Lower leg skin (tissue), 3 donors: Measurements from ENCODE around the gene DCAF12.

ENCODE experiments used
- CTCF ChIP-seq, 3 donors: fragments of 450-650 bp; IDR thresholded peaks; one replicate each; pipeline ENCODE4 v1.5.1; 2016; ENCODE audit warnings: antibody characterized with exemption in 3 of 3, mild to moderate bottlenecking in 3 of 3, moderate library complexity in 2 of 3
- POLR2A ChIP-seq, 2 donors: fragments of 450-650 bp; IDR thresholded peaks; one replicate each; pipeline ENCODE4 v1.6.1; 2016 to 2017; ENCODE audit warnings: antibody characterized with exemption in 2 of 2, mild to moderate bottlenecking in 1 of 2, moderate library complexity in 1 of 2

- TF ChIP-seq CTCF (IDR thresholded peaks at IDR 0.05) (no peak), POLR2A (IDR thresholded peaks at IDR 0.05) (no peak)
These were observed 36.9 kb upstream of the DCAF12 start for GRCh38 chr9:34163434-34163833.
